Upper lobe of left lung (tissue), 6 donors: Measurements from ENCODE around the gene UGGT2. TPM values are rescaled to one million over a fixed set of nuclear protein-coding genes. Genes with fewer than 3 reads are reported as not detected.
A peak's percentile ranks its signal among the peaks of the same experiment; 100 is the strongest.
"Not testable (repeated sequence)": the region's sequence is repeated elsewhere in the genome, so short reads cannot be mapped to it uniquely, and the experiment has no call there.

Experiments
- ATAC-seq, 2 donors: fragments of 200-7000 bp; cut with Tn5 transposase; one replicate each; pipeline ENCODE4 v1.9.1; 2022; ENCODE audit warnings: mild to moderate bottlenecking in 2 of 2, moderate library complexity in 2 of 2; ENCODE audit not compliant: low FRiP score in 2 of 2
- DNase-seq, 2 donors: peaks; one replicate each; pipeline ENCODE4 v3.0.0-alpha.2; 2019 to 2020
- H3K27ac ChIP-seq, 4 donors: fragments of 200-600 bp; sonication (generic); one replicate each; pipeline ENCODE4 v1.5.1; 2016 to 2019
- H3K27me3 ChIP-seq, 4 donors: fragments of 200-600 bp; sonication (generic); one replicate each; pipeline ENCODE4 v1.5.1; 2017 to 2019
- H3K36me3 ChIP-seq, 4 donors: fragments of 200-600 bp; sonication (generic); one replicate each; pipeline ENCODE4 v1.5.1; 2016 to 2019
- H3K4me1 ChIP-seq, 4 donors: fragments of 200-600 bp; sonication (generic); one replicate each; pipeline ENCODE4 v1.5.1; 2018 to 2019
- H3K4me3 ChIP-seq, 4 donors: fragments of 200-600 bp; sonication (generic); one replicate each; pipeline ENCODE4 v1.5.1; 2017 to 2019; ENCODE audit warnings: mild to moderate bottlenecking in 2 of 4, moderate library complexity in 1 of 4
- H3K9me3 ChIP-seq, 4 donors: fragments of 200-600 bp; sonication (generic); one replicate each; pipeline ENCODE4 v1.5.1; 2018 to 2019
- EP300 ChIP-seq, 4 donors: sonication (generic); formaldehyde crosslinking; IDR thresholded peaks; one replicate each; pipeline ENCODE4 v1.5.1; 2017; ENCODE audit warnings: antibody characterized with exemption in 4 of 4, control low read depth in 2 of 4
- POLR2A ChIP-seq, 4 donors: fragments of 450-650 bp; IDR thresholded peaks; one replicate each; pipeline ENCODE4 v1.5.1; 2016 to 2017; ENCODE audit warnings: antibody characterized with exemption in 4 of 4, mild to moderate bottlenecking in 2 of 4
- POLR2AphosphoS5 ChIP-seq, 2 donors: sonication (generic); formaldehyde crosslinking; IDR thresholded peaks; one replicate each; pipeline ENCODE4 v1.5.1; 2017; ENCODE audit warnings: antibody characterized with exemption in 2 of 2
- WGBS, 2 donors: methylation state at CpG; one replicate each; pipeline ENCODE4 v1.1.5; 2017 to 2018; 5-methylcytosine and 5-hydroxymethylcytosine counted together
- total RNA-seq, 6 donors: library from RNA; depleted of rRNA in 4 of 6; stranded (reverse); fragments of >200 nt in 4 of 6; gene quantifications; one replicate each; pipeline versions ENCODE4 v1.1.0 to v1.2.1, GENCODE V29; 2016 to 2021
- TF ChIP-seq, protein P1 (sequence below), 6 experiments: fragments of 450-650 bp in 4 of 6; fragments of 200-600 bp in 2 of 6; sonication (generic) in 2 of 6; IDR thresholded peaks; one replicate each; pipeline ENCODE4 v1.5.1; 2016 to 2019; ENCODE audit warnings: antibody characterized with exemption in 6 of 6
- donor health status: DM: no; HTN: no; CAD: no; lungs with moderate emphysema.
- donor health status: DM: no; HTN: yes; CAD: no; lungs with severe emphysema.

Gene UGGT2
- total RNA-seq, 6 donors from 2014 or later = 13.0 to 44.8 (median 18.5) TPM

DNA sequence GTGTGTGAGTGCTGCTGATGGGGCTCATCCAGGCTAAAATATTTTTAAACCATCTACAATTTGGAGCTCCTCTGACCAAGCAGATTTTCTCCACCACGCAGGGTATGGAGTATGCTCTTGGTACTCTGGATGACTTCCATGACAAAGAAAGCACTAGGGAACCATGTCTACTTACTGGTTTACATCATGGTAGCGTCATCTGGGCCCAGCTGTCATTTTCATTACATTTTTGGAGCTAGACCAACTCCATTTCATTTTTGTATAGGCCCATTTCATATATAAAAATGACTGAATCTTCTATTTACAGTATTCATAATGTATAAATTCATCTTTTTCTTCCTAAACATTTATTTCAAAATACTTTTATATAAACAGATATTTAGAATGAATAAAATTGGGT lies 191.9 kb downstream of the UGGT2 start:
- TF ChIP-seq, protein P1, sequence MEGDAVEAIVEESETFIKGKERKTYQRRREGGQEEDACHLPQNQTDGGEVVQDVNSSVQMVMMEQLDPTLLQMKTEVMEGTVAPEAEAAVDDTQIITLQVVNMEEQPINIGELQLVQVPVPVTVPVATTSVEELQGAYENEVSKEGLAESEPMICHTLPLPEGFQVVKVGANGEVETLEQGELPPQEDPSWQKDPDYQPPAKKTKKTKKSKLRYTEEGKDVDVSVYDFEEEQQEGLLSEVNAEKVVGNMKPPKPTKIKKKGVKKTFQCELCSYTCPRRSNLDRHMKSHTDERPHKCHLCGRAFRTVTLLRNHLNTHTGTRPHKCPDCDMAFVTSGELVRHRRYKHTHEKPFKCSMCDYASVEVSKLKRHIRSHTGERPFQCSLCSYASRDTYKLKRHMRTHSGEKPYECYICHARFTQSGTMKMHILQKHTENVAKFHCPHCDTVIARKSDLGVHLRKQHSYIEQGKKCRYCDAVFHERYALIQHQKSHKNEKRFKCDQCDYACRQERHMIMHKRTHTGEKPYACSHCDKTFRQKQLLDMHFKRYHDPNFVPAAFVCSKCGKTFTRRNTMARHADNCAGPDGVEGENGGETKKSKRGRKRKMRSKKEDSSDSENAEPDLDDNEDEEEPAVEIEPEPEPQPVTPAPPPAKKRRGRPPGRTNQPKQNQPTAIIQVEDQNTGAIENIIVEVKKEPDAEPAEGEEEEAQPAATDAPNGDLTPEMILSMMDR (IDR thresholded peaks at IDR 0.05) = no peak
- TF ChIP-seq POLR2AphosphoS5 (IDR thresholded peaks at IDR 0.05) (no peak), POLR2A (IDR thresholded peaks at IDR 0.05) (no peak), EP300 (IDR thresholded peaks at IDR 0.05) (no peak)
- peaks cover 0 to 12% (median 4%) of the 10 kb centered on the region in 4 donors for H3K4me1 ChIP-seq
- H3K27ac ChIP-seq = no peak overlapping the region
- no peaks in the 10 kb centered on the region for H3K36me3 ChIP-seq
- no peak overlapping the region for H3K4me3 ChIP-seq
- ATAC-seq = no peak
- H3K27me3 ChIP-seq = no peaks in the 10 kb centered on the region
- H3K9me3 ChIP-seq = no peaks in the 10 kb centered on the region
- DNase-seq = no peak
- 66 to 78% methylated on average over 2 of the region's 2 CpGs for WGBS, 2 donors

DNA sequence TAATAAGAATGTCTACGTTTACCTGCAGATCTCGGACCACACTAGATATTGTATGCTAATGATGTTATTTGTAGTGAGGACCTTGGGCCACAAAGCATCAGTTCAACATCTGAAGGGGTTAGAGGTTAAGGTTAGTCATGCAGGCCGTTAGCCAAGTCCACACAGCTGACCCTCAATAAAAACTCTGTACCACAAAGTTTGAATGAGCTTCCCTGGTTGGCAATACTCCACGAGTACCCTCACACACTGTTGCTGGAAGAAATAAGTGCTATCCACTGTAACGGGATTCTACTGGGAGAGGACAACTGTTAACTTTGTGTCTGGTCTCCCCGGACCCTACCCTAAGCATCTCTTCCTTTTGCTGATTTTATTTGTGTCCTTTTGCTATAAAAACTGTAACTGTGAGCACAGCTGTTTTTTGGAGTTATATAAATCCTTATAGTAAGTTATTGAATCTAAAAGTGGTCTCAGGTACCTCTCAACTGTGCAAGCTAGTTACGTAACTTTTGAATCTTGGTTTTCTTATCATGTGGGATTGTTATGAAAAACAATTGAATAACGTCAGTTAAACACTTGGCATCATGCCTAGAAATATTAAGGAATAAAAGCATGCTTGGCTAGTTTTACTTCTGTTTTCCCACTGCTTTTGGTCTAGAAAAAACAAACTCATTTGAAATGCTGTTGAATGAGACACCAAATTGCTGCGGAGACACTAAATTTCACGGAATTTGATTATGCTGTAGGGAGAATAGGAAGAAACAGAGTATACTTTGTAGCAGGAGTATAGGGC lies 194.7 kb downstream of the UGGT2 start:
- Histone ChIP-seq H3K4me3 (no peak overlapping the region), H3K36me3 (no peaks in the 10 kb centered on the region), H3K4me1 (peaks cover 0 to 12% (median 4%) of the 10 kb centered on the region in 4 donors), H3K27ac (no peak overlapping the region), H3K27me3 (no peaks in the 10 kb centered on the region), H3K9me3 (no peaks in the 10 kb centered on the region)
- no peak for DNase-seq
- 54 to 56% methylated on average over 10 of the region's 10 CpGs for WGBS, 2 donors
- TF ChIP-seq, protein P1 (IDR thresholded peaks at IDR 0.05) = no peak
- ATAC-seq = peak; percentile 28 to 37

DNA sequence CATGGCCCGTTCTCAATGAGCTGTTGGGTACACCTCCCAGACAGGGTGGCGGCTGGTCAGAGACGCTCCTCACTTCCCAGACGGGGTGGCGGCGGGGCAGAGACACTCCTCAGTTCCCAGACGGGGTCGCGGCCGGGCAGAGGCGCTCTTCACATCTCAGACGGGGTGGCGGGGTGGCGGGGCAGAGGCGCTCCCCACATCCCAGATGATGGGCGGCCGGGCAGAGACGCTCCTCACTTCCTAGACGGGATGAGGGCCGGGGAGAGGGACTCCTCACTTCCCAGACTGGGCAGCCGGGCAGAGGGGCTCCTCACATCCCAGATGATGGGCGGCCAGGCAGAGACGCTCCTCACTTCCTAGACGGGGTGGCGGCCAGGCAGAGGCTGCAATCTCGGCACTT lies 207.5 kb downstream of the UGGT2 start:
- DNase-seq = peak in 1 of 2 donors; percentile 61
- not testable (repeated sequence) for H3K27me3 ChIP-seq, ATAC-seq, H3K9me3 ChIP-seq, H3K4me1 ChIP-seq, H3K36me3 ChIP-seq, H3K27ac ChIP-seq, H3K4me3 ChIP-seq
- 88 to 95% methylated on average over 15 to 20 of the region's 26 CpGs for WGBS, 2 donors

DNA sequence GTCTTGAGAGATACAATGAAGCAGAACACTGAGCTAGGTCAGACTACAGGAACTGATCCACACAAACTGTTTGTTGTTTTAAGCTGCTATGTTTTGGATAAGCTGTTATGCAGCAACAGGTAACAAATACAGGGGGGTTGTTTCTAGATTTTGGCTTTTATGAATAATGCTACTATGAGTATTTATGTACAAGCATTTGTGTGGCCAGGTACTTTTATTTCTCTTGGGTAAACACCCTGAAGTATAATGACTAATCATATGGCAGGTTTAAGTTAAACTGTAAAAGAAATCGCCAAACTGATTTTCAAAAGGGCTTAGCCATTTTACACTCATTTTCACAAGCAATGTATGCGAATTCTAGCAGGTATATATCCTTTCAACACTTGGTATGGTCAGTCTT lies 210.3 kb downstream of the UGGT2 start:
- WGBS, 2 donors = 91 to 93% methylated on average over 2 of the region's 2 CpGs
- DNase-seq = no peak
- Histone ChIP-seq H3K9me3 (no peaks in the 10 kb centered on the region), H3K4me3 (no peak overlapping the region), H3K27me3 (no peaks in the 10 kb centered on the region), H3K4me1 (no peaks in the 10 kb centered on the region), H3K27ac (no peak overlapping the region), H3K36me3 (no peaks in the 10 kb centered on the region)
- TF ChIP-seq, protein P1 (IDR thresholded peaks at IDR 0.05) = no peak
- TF ChIP-seq POLR2AphosphoS5 (IDR thresholded peaks at IDR 0.05) (no peak), POLR2A (IDR thresholded peaks at IDR 0.05) (no peak), EP300 (IDR thresholded peaks at IDR 0.05) (no peak)
- no peak for ATAC-seq

DNA sequence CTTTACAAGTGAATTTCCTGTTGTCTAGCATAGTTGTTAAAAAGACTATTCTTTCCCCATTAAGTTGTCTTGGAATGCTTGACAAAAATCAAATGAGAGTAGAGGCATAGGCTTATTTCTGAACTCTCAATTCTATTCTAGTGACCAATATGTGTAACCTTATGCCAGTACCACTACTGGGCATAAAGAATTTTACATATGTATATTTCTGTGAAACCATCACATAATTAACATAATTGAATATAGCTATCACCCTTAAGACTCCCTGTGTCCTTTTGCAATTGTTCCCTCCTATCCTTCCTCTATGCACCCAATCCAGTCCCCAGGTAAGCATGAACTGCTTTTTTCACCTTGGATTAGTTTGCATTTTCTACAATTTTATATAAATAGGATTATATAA lies 211.3 kb downstream of the UGGT2 start:
- Histone ChIP-seq H3K9me3 (no peaks in the 10 kb centered on the region), H3K4me3 (no peak overlapping the region), H3K36me3 (no peaks in the 10 kb centered on the region), H3K27ac (no peak overlapping the region), H3K27me3 (no peaks in the 10 kb centered on the region), H3K4me1 (no peaks in the 10 kb centered on the region)
- ATAC-seq = no peak
- TF ChIP-seq, protein P1 (IDR thresholded peaks at IDR 0.05) = no peak
- TF ChIP-seq EP300 (IDR thresholded peaks at IDR 0.05) (no peak), POLR2A (IDR thresholded peaks at IDR 0.05) (no peak), POLR2AphosphoS5 (IDR thresholded peaks at IDR 0.05) (no peak)
- no peak for DNase-seq
